Keratinocyte (primary cell): ENCODE results near the gene HEG1. TPM values are rescaled to one million over a fixed set of nuclear protein-coding genes. Genes with fewer than 3 reads are reported as not detected.

Experiments
- DNase-seq: peaks from one replicate; pipeline ENCODE4 v3.0.0-alpha.2; 2011; ENCODE audit warnings: low read depth, missing footprints, low spot score
- FAIRE-seq: peaks from 2 replicates; lab custom pipeline; 2011; peaks lifted over from hg19 to GRCh38; lab: Jason Lieb, UNC
- H2AFZ ChIP-seq: 2 replicates; pipeline ENCODE4 v1.6.0; 2012; ENCODE audit warnings: low read length, control low read depth, inconsistent platforms; ENCODE audit not compliant: control insufficient read depth
- H3K27ac ChIP-seq: 2 replicates; pipeline ENCODE4 v1.5.1; 2011; ENCODE audit warnings: low read length; ENCODE audit not compliant: control insufficient read depth, insufficient read depth
- H3K27me3 ChIP-seq: 3 replicates; pipeline ENCODE4 v1.6.0; 2011; ENCODE audit warnings: low read length; ENCODE audit not compliant: control insufficient read depth, insufficient read depth; ENCODE audit errors: extremely low read depth
- H3K36me3 ChIP-seq, 2 experiments: 2 replicates in 1 of 2; 3 replicates in 1 of 2; pipeline ENCODE4 v1.5.1; 2011; ENCODE audit warnings: low read length in 2 of 2, mild to moderate bottlenecking in 1 of 2; ENCODE audit not compliant: control insufficient read depth in 2 of 2, insufficient read depth in 2 of 2; ENCODE audit errors: extremely low read depth in 1 of 2
- H3K4me1 ChIP-seq: 3 replicates; pipeline ENCODE4 v1.5.1; 2011; ENCODE audit warnings: low read length; ENCODE audit not compliant: control insufficient read depth, insufficient read depth; ENCODE audit errors: extremely low read depth
- H3K4me2 ChIP-seq: 3 replicates; pipeline ENCODE4 v1.6.0; 2011; ENCODE audit warnings: low read depth, low read length; ENCODE audit not compliant: control insufficient read depth, insufficient read depth; ENCODE audit errors: extremely low read depth
- H3K4me3 ChIP-seq, 3 experiments: fragments of 200-600 bp in 1 of 3; sonication (generic) in 1 of 3; 2 replicates in 2 of 3; 3 replicates in 1 of 3; pipeline ENCODE4 v1.5.1; 2011 to 2016; ENCODE audit warnings: low read length in 3 of 3, mild to moderate bottlenecking in 3 of 3, control low read depth in 2 of 3, inconsistent platforms in 1 of 3, low read depth in 1 of 3, mixed read lengths in 1 of 3, mixed run types in 1 of 3, moderate library complexity in 1 of 3; ENCODE audit not compliant: control insufficient read depth in 2 of 3, insufficient read depth in 2 of 3; ENCODE audit errors: extremely low read depth in 1 of 3
- H3K79me2 ChIP-seq: 2 replicates; pipeline ENCODE4 v1.6.0; 2012; ENCODE audit warnings: low read length; ENCODE audit not compliant: control insufficient read depth, insufficient read depth
- H3K9ac ChIP-seq: 3 replicates; pipeline ENCODE4 v1.6.0; 2011; ENCODE audit warnings: low read length; ENCODE audit not compliant: control insufficient read depth, insufficient read depth; ENCODE audit errors: extremely low read depth
- H3K9me1 ChIP-seq: 3 replicates; pipeline ENCODE4 v1.6.0; 2011; ENCODE audit warnings: low read length; ENCODE audit not compliant: control insufficient read depth, insufficient read depth; ENCODE audit errors: extremely low read depth
- H3K9me3 ChIP-seq: 2 replicates; pipeline ENCODE4 v1.5.1; 2012; ENCODE audit warnings: low read depth, low read length; ENCODE audit not compliant: control insufficient read depth
- H4K20me1 ChIP-seq: 3 replicates; pipeline ENCODE4 v1.6.0; 2011; ENCODE audit warnings: low read length; ENCODE audit not compliant: control insufficient read depth, insufficient read depth; ENCODE audit errors: extremely low read depth
- EZH2 ChIP-seq: IDR thresholded peaks from one replicate; pipeline ENCODE4 v1.6.1; 2012; ENCODE audit warnings: inconsistent platforms, mild to moderate bottlenecking, low read length, moderate library complexity
- dilution Hi-C: fragments of 300-500 bp; cut with MboI; formaldehyde crosslinking; loops from one replicate; pipeline ENCODE4 v1.7.0; 2020; ENCODE audit warnings: low sequenced_read_pairs; ENCODE audit not compliant: extremely low pct_ligation_motif_present
- polyA plus RNA-seq, 5 experiments: library from polyadenylated mRNA; depleted of rRNA in 3 of 5; stranded (reverse) in 3 of 5; stranded (forward) in 1 of 5; unstranded in 1 of 5; fragments of >200 nt; gene quantifications; 1 replicate in 1 of 5; 2 replicates in 3 of 5; 3 replicates in 1 of 5; pipeline versions ENCODE4 v1.2.1 to v1.2.3, GENCODE V29; 2011 to 2012; ENCODE audit warnings: missing spikeins in 2 of 5, low read depth in 1 of 5, low replicate concordance in 1 of 5
- TF ChIP-seq, protein P1 (sequence below), 3 experiments: IDR thresholded peaks in 1 of 3; conservative IDR thresholded peaks in 1 of 3; optimal IDR thresholded peaks in 1 of 3; 2 replicates in 2 of 3; 3 replicates in 1 of 3; pipeline versions ENCODE3 to v1.5.1; 2011; ENCODE audit warnings: low read length in 3 of 3, mild to moderate bottlenecking in 3 of 3, moderate library complexity in 2 of 3, control low read depth in 1 of 3, inconsistent platforms in 1 of 3; ENCODE audit not compliant: insufficient read depth in 2 of 3; ENCODE audit errors: extremely low read depth in 1 of 3

The HEG1 gene
- polyA plus RNA-seq, 1 donor (not counting 4 experiments of a cell fraction or from before 2014, with no cell fraction given) = 12.7 TPM

DNA sequence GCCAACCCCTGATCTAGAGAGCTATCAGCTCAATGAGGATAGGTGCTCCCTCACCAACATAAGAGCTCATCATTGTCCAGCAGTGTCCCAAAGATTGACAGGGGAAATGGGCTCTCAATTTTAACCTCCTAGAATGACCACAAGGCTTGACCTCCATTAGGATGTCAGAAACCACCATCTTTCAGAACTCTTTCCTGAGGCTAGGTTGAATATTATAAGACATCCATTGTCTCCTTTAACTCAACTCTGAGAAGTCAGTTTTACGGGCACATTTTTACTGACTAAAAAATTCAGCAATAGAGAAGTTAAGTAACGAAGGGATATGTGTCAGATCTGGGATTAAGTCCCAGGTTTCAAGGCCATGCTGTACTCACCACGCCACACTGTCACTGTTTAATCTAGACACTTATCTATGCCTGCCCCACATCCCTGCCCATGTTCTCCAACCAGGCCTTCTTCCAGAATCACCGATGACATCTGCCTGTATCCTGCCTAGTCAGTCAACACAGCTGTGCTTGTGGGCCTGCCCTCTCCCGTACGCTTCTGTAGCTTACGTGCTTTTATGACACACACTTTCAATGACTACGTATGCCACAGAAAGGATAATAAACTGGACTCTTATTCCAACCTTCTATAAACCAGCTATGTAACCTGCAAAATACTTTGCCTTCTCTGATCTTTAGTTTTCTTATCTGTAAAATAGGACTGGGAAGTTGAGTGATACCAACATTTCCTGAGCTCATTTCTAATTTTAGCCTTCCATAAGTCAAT lies 104.1 kb downstream of the HEG1 start:
- Histone ChIP-seq H3K4me1 (no peaks in the 10 kb centered on the region), H3K79me2 (no peaks in the 10 kb centered on the region), H4K20me1 (no peaks in the 10 kb centered on the region), H3K9me1 (no peaks in the 10 kb centered on the region), H3K4me3 (no peak overlapping the region), H3K9ac (no peak overlapping the region), H3K27ac (no peak overlapping the region), H3K36me3 (no peaks in the 10 kb centered on the region), H3K4me2 (no peak overlapping the region), H3K9me3 (no peaks in the 10 kb centered on the region), H2AFZ (no peak overlapping the region), H3K27me3 (no peaks in the 10 kb centered on the region)
- dilution Hi-C loops = no loop called here
- FAIRE-seq (no peak), DNase-seq (no peak)
- TF ChIP-seq EZH2 = no peak
- TF ChIP-seq, protein P1, sequence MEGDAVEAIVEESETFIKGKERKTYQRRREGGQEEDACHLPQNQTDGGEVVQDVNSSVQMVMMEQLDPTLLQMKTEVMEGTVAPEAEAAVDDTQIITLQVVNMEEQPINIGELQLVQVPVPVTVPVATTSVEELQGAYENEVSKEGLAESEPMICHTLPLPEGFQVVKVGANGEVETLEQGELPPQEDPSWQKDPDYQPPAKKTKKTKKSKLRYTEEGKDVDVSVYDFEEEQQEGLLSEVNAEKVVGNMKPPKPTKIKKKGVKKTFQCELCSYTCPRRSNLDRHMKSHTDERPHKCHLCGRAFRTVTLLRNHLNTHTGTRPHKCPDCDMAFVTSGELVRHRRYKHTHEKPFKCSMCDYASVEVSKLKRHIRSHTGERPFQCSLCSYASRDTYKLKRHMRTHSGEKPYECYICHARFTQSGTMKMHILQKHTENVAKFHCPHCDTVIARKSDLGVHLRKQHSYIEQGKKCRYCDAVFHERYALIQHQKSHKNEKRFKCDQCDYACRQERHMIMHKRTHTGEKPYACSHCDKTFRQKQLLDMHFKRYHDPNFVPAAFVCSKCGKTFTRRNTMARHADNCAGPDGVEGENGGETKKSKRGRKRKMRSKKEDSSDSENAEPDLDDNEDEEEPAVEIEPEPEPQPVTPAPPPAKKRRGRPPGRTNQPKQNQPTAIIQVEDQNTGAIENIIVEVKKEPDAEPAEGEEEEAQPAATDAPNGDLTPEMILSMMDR (optimal IDR thresholded peaks at IDR 0.05 in 1 of 3, IDR thresholded peaks at IDR 0.05 in 1 of 3, conservative IDR thresholded peaks at IDR 0.05 in 1 of 3; ENCODE audit: extremely low read depth in 1 of 3, insufficient read depth in 2 of 3, low read length in 3 of 3) = no peak

DNA sequence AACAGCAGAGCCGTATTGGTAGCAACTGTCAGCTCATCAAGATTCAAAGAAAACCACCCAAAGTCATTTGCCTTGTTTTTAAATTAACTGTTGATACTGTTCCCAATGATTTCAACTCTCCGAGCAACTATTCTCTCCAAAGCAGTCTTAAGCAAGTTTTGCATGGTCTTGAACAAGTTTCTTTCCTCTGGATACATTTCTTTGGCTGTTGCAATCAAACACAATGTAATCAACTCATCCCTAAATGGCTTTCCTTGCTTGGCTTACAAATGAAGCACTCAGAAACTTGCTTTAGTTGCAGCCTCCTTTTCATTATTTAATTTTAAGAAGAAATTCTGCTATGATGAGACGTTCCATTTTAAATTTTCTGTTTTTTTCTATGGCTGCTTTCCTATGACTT lies 105.8 kb downstream of the HEG1 start:
- TF ChIP-seq, protein P1 (optimal IDR thresholded peaks at IDR 0.05 in 1 of 3, IDR thresholded peaks at IDR 0.05 in 1 of 3, conservative IDR thresholded peaks at IDR 0.05 in 1 of 3; ENCODE audit: extremely low read depth in 1 of 3, insufficient read depth in 2 of 3, low read length in 3 of 3) = no peak
- no peak for TF ChIP-seq EZH2

More for the DNA sequence above, 105.8 kb downstream of the HEG1 start:
- DNase-seq (no peak), FAIRE-seq (no peak)
- Histone ChIP-seq H3K4me1 (no peaks in the 10 kb centered on the region), H2AFZ (no peak overlapping the region), H3K79me2 (no peaks in the 10 kb centered on the region), H3K9ac (no peak overlapping the region), H3K4me3 (no peak overlapping the region), H4K20me1 (no peaks in the 10 kb centered on the region), H3K27ac (no peak overlapping the region), H3K27me3 (no peaks in the 10 kb centered on the region), H3K9me1 (no peaks in the 10 kb centered on the region), H3K9me3 (no peaks in the 10 kb centered on the region), H3K36me3 (no peaks in the 10 kb centered on the region), H3K4me2 (no peak overlapping the region)
- dilution Hi-C loops = no loop called here
